Measurements from ENCODE around the gene SALL1. TPM values are rescaled to one million over a fixed set of nuclear protein-coding genes. Genes with fewer than 3 reads are reported as not detected.

The SALL1 gene
- total and polyA plus RNA-seq, 2 of the 8 experiments (the other 6 are each of a cell fraction or from before 2014, with no cell fraction given), result 33.7 to 56.8 TPM

- H3K4me3 ChIP-seq (ENCODE audit: extremely low read depth in 1 of 4, insufficient read depth in 2 of 4, low read depth in 3 of 4, low read length in 4 of 4), result peak overlapping the region; percentile 92 to 100 (median 93)
- WGBS, 2 experiments (ENCODE audit: extremely low coverage in 1 of 2, insufficient coverage in 1 of 2, insufficient read length in 1 of 2, insufficient replicate concordance in 2 of 2, low coverage in 1 of 2, low lambda C conversion rate in 2 of 2, missing lambda C conversion rate in 1 of 2), result 3% methylated on average over 35 of the region's 35 CpGs; no CpG with 5 or more reads in 1 of the 2 experiments
- no peak for TF ChIP-seq RFX5 (IDR thresholded peaks at IDR 0.05; ENCODE audit: borderline replicate concordance, low read depth, low read length)
- peak; percentile 15; the same call in 1 of the 2 replicates for TF ChIP-seq RBBP5 (IDR thresholded peaks at IDR 0.05; ENCODE audit: borderline replicate concordance, low read depth, low read length)
- H2BK12ac ChIP-seq (ENCODE audit: low read depth, low read length), result no peak overlapping the region
- peak overlapping the region; percentile 99 for H3K18ac ChIP-seq (ENCODE audit: extremely low read depth, low read length)
- H3K79me1 ChIP-seq (ENCODE audit: low read depth, low read length), result peaks cover 2% of the 10 kb centered on the region; the same call in 1 of the 2 replicates
- H2BK5ac ChIP-seq (ENCODE audit: low read depth, low read length), result no peak overlapping the region
- CTCF ChIA-PET (ENCODE audit: partially characterized antibody), result interaction anchor here (1.2 to 1.4 kb wide), 2 partner anchors 15 to 18 kb away, joined by 3 read pairs; no protein-coding TSS in a partner anchor
- H2BK15ac ChIP-seq (ENCODE audit: low read length), result no peak overlapping the region; the same call in 1 of the 2 replicates
- no peak overlapping the region for H2BK20ac ChIP-seq (ENCODE audit: low read length)
- H3K4me1 ChIP-seq (replicated peaks in 1 of 4; ENCODE audit: control insufficient read depth in 3 of 4, insufficient read depth in 4 of 4, low read length in 3 of 4), result peaks cover 8 to 21% (median 11%) of the 10 kb centered on the region in 4 experiments; a peak in 6 of 7 replicates
- peak overlapping the region; percentile 91 for H3K4ac ChIP-seq (replicated peaks; ENCODE audit: insufficient read length, low read depth, low read length)
- H3K9me3 ChIP-seq (ENCODE audit: insufficient read depth in 2 of 2, low read depth in 1 of 2, low read length in 1 of 2), result no peaks in the 10 kb centered on the region
- peak overlapping the region; percentile 65 for H3K56ac ChIP-seq (replicated peaks; ENCODE audit: insufficient read length, low read depth, low read length)
- H3K27me3 ChIP-seq (replicated peaks in 1 of 4; ENCODE audit: control insufficient read depth in 3 of 4, extremely low read depth in 1 of 4, insufficient read depth in 3 of 4, low read length in 3 of 4), result peaks cover 0 to 11% (median 5%) of the 10 kb centered on the region in 4 experiments; a peak in 4 of 7 replicates
- peak overlapping the region; percentile 15 to 75 (median 68) for H3K9ac ChIP-seq (replicated peaks in 1 of 4; ENCODE audit: extremely low read depth in 1 of 4, low read depth in 3 of 4, low read length in 3 of 4)
- H3K23me2 ChIP-seq (ENCODE audit: low read depth, low read length), result peaks cover 27% of the 10 kb centered on the region
- H4K8ac ChIP-seq (ENCODE audit: extremely low read depth, insufficient read depth, low read length), result peak overlapping the region; percentile 57; the same call in 1 of the 2 replicates
- no peak overlapping the region for H2AK5ac ChIP-seq (ENCODE audit: low read depth, low read length)
- DNase-seq (ENCODE audit: low read depth in 1 of 2, low spot score in 2 of 2) (peak in 1 of 2 experiments; percentile 59), FAIRE-seq (no peak)
- peaks cover 5 to 6% of the 10 kb centered on the region in 2 experiments for H4K20me1 ChIP-seq (replicated peaks in 1 of 2; ENCODE audit: control insufficient read depth in 1 of 2, insufficient read depth in 2 of 2, low read length in 2 of 2)
- peaks cover 0 to 16% (median 0%) of the 10 kb centered on the region in 4 experiments; a peak in 1 of 8 replicates for H3K36me3 ChIP-seq (ENCODE audit: control insufficient read depth in 2 of 4, insufficient read depth in 4 of 4, low read length in 3 of 4)
- peaks cover 35 to 63% of the 10 kb centered on the region in 2 experiments for H3K79me2 ChIP-seq (ENCODE audit: control insufficient read depth in 1 of 2, insufficient read depth in 2 of 2, low read length in 2 of 2)
- POLR2A ChIA-PET (ENCODE audit: partially characterized antibody), result interaction anchor here (0.7 to 3.9 kb wide), 5 partner anchors 13 to 490 kb away, joined by 3 to 28 read pairs (median 3); no protein-coding TSS in a partner anchor
- no peak overlapping the region for H2BK120ac ChIP-seq (replicated peaks; ENCODE audit: low read depth, low read length)
- no peak overlapping the region for H3K23ac ChIP-seq (ENCODE audit: insufficient read length)
- H4K5ac ChIP-seq (ENCODE audit: insufficient read length, low read depth, low read length), result peak overlapping the region; percentile 57
- peak overlapping the region; percentile 76 to 99 for H3K4me2 ChIP-seq (ENCODE audit: insufficient read depth in 1 of 2, low read depth in 2 of 2, low read length in 2 of 2)
- H4K91ac ChIP-seq (replicated peaks; ENCODE audit: insufficient read length, low read length), result peak overlapping the region; percentile 76
- H3K27ac ChIP-seq (ENCODE audit: low read depth, low read length), result 0 out of 2 replicates have a peak overlapping the region, but pooled peaks have one; percentile 48
- no peak overlapping the region for H3K14ac ChIP-seq (ENCODE audit: insufficient read length)
- no peak overlapping the region for H2AFZ ChIP-seq (ENCODE audit: low read length)
Measured at GRCh38 chr16:51149721-51150164, 1.3 kb downstream of the SALL1 start.

Data from H1 (cell line).